ENCODE results near the gene USP13. TPM values are rescaled to one million over a fixed set of nuclear protein-coding genes. Genes with fewer than 3 reads are reported as not detected.
A peak's percentile ranks its signal among the peaks of the same experiment; 100 is the strongest.

USP13 gene
- total and polyA plus RNA-seq, 2 experiments from 2014 or later, result 9.6 to 15.7 TPM

DNA sequence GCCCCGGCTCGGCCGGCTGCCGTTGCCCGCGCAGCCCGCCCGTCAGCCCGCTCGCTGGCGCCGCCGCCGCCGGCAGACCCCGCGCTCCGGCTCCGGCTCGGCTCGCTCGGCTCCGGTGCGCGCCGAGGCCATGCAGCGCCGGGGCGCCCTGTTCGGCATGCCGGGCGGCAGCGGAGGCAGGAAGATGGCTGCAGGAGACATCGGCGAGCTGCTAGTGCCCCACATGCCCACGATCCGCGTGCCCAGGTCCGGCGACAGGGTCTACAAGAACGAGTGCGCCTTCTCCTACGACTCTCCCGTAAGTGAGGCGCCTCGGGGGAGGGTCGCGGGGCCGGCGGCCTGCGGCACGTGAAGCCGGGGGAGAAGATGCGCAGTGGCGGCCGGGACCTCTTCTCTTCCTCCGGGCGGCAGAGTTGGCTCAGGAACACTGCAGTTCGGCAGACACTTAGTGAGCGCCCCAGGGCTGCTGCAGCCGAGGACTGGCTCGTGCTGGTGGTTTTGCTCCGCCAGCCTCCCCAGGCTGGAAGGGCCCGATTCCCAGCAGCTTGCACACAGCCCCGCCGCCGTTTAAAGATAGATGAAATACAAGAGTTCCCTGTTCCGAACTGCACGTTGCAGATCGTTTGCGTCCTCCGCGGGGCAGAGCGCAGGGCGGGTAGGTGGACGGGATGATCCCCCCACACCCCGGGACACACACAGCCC lies 407 bp downstream of the USP13 start:
- Histone ChIP-seq H3K79me2 (peaks cover 34% of the 10 kb centered on the region), H3K36me3 (replicated peaks; ENCODE audit: insufficient read depth, low read depth) (no peaks in the 10 kb centered on the region), H3K27ac (peak overlapping the region; percentile 94), H3K27me3 (no peaks in the 10 kb centered on the region), H3K4me1 (ENCODE audit: insufficient read depth) (no peaks in the 10 kb centered on the region), H2AFZ (peak overlapping the region; percentile 57), H3K4me2 (peak overlapping the region; percentile 94), H3K4me3 (peak overlapping the region; percentile 99), H3K9me3 (ENCODE audit: low read depth) (no peaks in the 10 kb centered on the region), H4K20me1 (ENCODE audit: insufficient read depth, poor library complexity, severe bottlenecking) (no peaks in the 10 kb centered on the region), H3K9me2 (replicated peaks; ENCODE audit: insufficient read depth) (no peaks in the 10 kb centered on the region)
- TF ChIP-seq, protein P1, sequence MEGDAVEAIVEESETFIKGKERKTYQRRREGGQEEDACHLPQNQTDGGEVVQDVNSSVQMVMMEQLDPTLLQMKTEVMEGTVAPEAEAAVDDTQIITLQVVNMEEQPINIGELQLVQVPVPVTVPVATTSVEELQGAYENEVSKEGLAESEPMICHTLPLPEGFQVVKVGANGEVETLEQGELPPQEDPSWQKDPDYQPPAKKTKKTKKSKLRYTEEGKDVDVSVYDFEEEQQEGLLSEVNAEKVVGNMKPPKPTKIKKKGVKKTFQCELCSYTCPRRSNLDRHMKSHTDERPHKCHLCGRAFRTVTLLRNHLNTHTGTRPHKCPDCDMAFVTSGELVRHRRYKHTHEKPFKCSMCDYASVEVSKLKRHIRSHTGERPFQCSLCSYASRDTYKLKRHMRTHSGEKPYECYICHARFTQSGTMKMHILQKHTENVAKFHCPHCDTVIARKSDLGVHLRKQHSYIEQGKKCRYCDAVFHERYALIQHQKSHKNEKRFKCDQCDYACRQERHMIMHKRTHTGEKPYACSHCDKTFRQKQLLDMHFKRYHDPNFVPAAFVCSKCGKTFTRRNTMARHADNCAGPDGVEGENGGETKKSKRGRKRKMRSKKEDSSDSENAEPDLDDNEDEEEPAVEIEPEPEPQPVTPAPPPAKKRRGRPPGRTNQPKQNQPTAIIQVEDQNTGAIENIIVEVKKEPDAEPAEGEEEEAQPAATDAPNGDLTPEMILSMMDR (IDR thresholded peaks at IDR 0.05; ENCODE audit: poor library complexity), result peak; percentile 32
- TF ChIP-seq EZH2 (IDR thresholded peaks at IDR 0.05; ENCODE audit: borderline replicate concordance) (no peak), EZH2phosphoT487 (IDR thresholded peaks at IDR 0.05; ENCODE audit: low read depth, severe bottlenecking, unreplicated experiment) (no peak)
- WGBS (ENCODE audit: low lambda C conversion rate, missing lambda C conversion rate), result under 1% methylated on average over 38 of the region's 77 CpGs
- DNase-seq (ENCODE audit: low spot score), result peak; percentile 85

DNA sequence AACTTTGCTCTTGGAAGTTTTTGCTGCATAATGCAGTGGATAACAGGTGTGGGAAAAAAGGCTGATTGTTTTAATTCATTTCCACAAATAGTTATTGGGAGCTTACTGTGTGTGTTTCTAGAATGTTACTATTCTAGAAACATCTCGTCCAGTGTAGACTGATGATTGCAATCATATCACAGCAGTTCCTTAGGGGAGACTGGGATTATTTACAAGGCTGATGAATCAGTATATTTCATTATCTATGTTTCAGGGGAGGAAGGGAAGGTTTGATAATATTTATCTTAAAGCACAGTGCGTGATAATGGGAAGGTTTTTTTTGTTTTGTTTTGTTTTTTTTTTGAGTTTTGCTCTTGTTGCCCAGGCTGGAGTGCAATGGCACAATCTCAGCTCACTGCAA lies 2.4 kb downstream of the USP13 start:
- Histone ChIP-seq H3K9me2 (replicated peaks; ENCODE audit: insufficient read depth) (no peaks in the 10 kb centered on the region), H4K20me1 (ENCODE audit: insufficient read depth, poor library complexity, severe bottlenecking) (no peaks in the 10 kb centered on the region), H3K9me3 (ENCODE audit: low read depth) (no peaks in the 10 kb centered on the region), H3K4me3 (no peak overlapping the region), H3K4me1 (ENCODE audit: insufficient read depth) (no peaks in the 10 kb centered on the region), H2AFZ (no peak overlapping the region), H3K79me2 (peaks cover 52% of the 10 kb centered on the region), H3K36me3 (replicated peaks; ENCODE audit: insufficient read depth, low read depth) (no peaks in the 10 kb centered on the region), H3K27ac (no peak overlapping the region), H3K27me3 (no peaks in the 10 kb centered on the region), H3K4me2 (peak overlapping the region; percentile 94)
- WGBS (ENCODE audit: low lambda C conversion rate, missing lambda C conversion rate), result 89% methylated on average over 2 of the region's 2 CpGs
- DNase-seq (ENCODE audit: low spot score), result no peak
- TF ChIP-seq EZH2phosphoT487 (IDR thresholded peaks at IDR 0.05; ENCODE audit: low read depth, severe bottlenecking, unreplicated experiment) (no peak), EZH2 (IDR thresholded peaks at IDR 0.05; ENCODE audit: borderline replicate concordance) (no peak)
- TF ChIP-seq, protein P1 (IDR thresholded peaks at IDR 0.05; ENCODE audit: poor library complexity), result no peak

DNA sequence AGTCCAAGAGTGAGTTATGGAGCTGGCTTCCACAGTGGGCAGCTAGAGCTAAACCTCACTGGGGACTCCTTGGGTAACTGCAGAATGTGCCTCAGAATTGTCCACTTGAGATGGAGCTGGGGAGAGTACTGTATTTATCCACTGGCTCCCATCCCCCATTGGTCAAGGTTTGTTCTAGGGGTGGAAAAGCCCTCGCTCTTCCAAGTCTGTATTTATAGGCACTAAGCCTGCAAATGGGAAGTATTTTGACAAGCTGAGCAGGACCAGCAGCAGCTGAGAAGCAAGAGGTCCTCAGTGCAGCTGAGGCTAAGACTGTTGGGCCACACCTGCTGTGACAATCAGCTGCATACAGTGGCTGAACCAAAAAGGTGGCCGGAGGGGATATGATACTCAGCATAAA lies 5.8 kb downstream of the USP13 start:
- no peak for DNase-seq (ENCODE audit: low spot score)
- Histone ChIP-seq H3K36me3 (replicated peaks; ENCODE audit: insufficient read depth, low read depth) (no peaks in the 10 kb centered on the region), H3K9me3 (ENCODE audit: low read depth) (no peaks in the 10 kb centered on the region), H3K27ac (no peak overlapping the region), H3K4me2 (no peak overlapping the region), H4K20me1 (ENCODE audit: insufficient read depth, poor library complexity, severe bottlenecking) (peaks cover 6% of the 10 kb centered on the region), H3K9me2 (replicated peaks; ENCODE audit: insufficient read depth) (no peaks in the 10 kb centered on the region), H3K27me3 (no peaks in the 10 kb centered on the region), H3K4me1 (ENCODE audit: insufficient read depth) (no peaks in the 10 kb centered on the region), H3K4me3 (no peak overlapping the region), H2AFZ (no peak overlapping the region), H3K79me2 (peaks cover 83% of the 10 kb centered on the region)
- WGBS (ENCODE audit: low lambda C conversion rate, missing lambda C conversion rate), result 82% methylated on average over 2 of the region's 2 CpGs
- TF ChIP-seq, protein P1 (IDR thresholded peaks at IDR 0.05; ENCODE audit: poor library complexity), result no peak
- no peak for TF ChIP-seq EZH2phosphoT487 (IDR thresholded peaks at IDR 0.05; ENCODE audit: low read depth, severe bottlenecking, unreplicated experiment)
- TF ChIP-seq EZH2 (IDR thresholded peaks at IDR 0.05; ENCODE audit: borderline replicate concordance), result no peak

Measured in hepatocyte (in vitro differentiated cells).